Mucosa of descending colon (tissue), 3 donors: ENCODE results near the gene MRPS35. TPM values are rescaled to one million over a fixed set of nuclear protein-coding genes. Genes with fewer than 3 reads are reported as not detected.

ENCODE experiments used
- ATAC-seq: fragments of 200-7000 bp; cut with Tn5 transposase; one replicate; pipeline ENCODE4 v1.9.1; 2020; ENCODE audit warnings: mild to moderate bottlenecking, moderate library complexity
- DNase-seq, 3 donors: peaks; one replicate each; pipeline ENCODE4 v3.0.0-alpha.2; 2020
- H3K36me3 ChIP-seq: fragments of 200-600 bp; one replicate; pipeline ENCODE4 v1.8.0; 2021; ENCODE audit warnings: low read depth, mild to moderate bottlenecking
- H3K4me1 ChIP-seq: fragments of 200-600 bp; one replicate; pipeline ENCODE4 v1.8.0; 2021; ENCODE audit warnings: low read depth, mild to moderate bottlenecking
- H3K4me3 ChIP-seq: fragments of 200-600 bp; one replicate; pipeline ENCODE4 v1.8.0; 2021; ENCODE audit warnings: mild to moderate bottlenecking
- H3K9me3 ChIP-seq: fragments of 200-600 bp; one replicate; pipeline ENCODE4 v1.8.0; 2021; ENCODE audit warnings: mild to moderate bottlenecking
- CTCF ChIP-seq: fragments of 200-600 bp; IDR thresholded peaks from one replicate; pipeline ENCODE4 v1.8.0; 2022; ENCODE audit warnings: antibody characterized with exemption, mild to moderate bottlenecking
- intact Hi-C, 2 donors: fragments of 100-400 bp; cut with DNase I in 1 of 2; cut with micrococcal nuclease in 1 of 2; formaldehyde crosslinking; loops; one replicate each; pipeline versions ENCODE4 v1.11.0 to v1.11.1; 2022; cut with DNase I, micrococcal nuclease
- total RNA-seq, 3 donors: library from RNA; stranded (reverse); fragmentation: NEBNext Ultra II Directional in 2 of 3; extraction: Animal tissue kit (Norgen Biotek cat#: 25700) in 2 of 3; gene quantifications; one replicate each; pipeline versions ENCODE4 v1.2.1 to v1.2.4, GENCODE V29; 2021 to 2023
- donor health status: DM: no; HTN: no; CAD: no; lungs with moderate emphysema.
- donor health status: DM: no; HTN: no; CAD: no.
- donor health status: DM: no; HTN: yes; CAD: no.

MRPS35 gene
- total RNA-seq, 3 donors from 2014 or later, result 50.2 to 72.6 (median 67.3) TPM

- ATAC-seq (peak; percentile 64), DNase-seq (no peak)
- Histone ChIP-seq H3K4me1 (peaks cover 17% of the 10 kb centered on the region), H3K9me3 (no peaks in the 10 kb centered on the region), H3K4me3 (no peak overlapping the region), H3K36me3 (no peaks in the 10 kb centered on the region)
- no peak for TF ChIP-seq CTCF
- intact Hi-C loops, result no loop called here
Measured at GRCh38 chr12:27686147-27686546, 24.5 kb upstream of the MRPS35 start.

- no peaks in the 10 kb centered on the region for H3K36me3 ChIP-seq
- no peak for DNase-seq
- no peak for TF ChIP-seq CTCF
Measured at GRCh38 chr12:27688671-27689070, 22.0 kb upstream of the MRPS35 start.

GRCh38 chr12:27689558-27690180, 21.0 kb upstream of the MRPS35 start:
- no peaks in the 10 kb centered on the region for H3K36me3 ChIP-seq
- intact Hi-C loops, result no loop called here
- peaks cover 8% of the 10 kb centered on the region for H3K4me1 ChIP-seq
- H3K4me3 ChIP-seq, result no peak overlapping the region
- no peak for ATAC-seq
- TF ChIP-seq CTCF, result no peak
- no peaks in the 10 kb centered on the region for H3K9me3 ChIP-seq
- DNase-seq, result no peak

More at GRCh38 chr12:27688671-27689070, 22.0 kb upstream of the MRPS35 start:
- peak; percentile 66 for ATAC-seq
- intact Hi-C loops, result no loop called here
- H3K4me3 ChIP-seq, result no peak overlapping the region
- H3K9me3 ChIP-seq, result no peaks in the 10 kb centered on the region
- H3K4me1 ChIP-seq, result peaks cover 8% of the 10 kb centered on the region

GRCh38 chr12:27693403-27693802, 17.2 kb upstream of the MRPS35 start:
- Histone ChIP-seq H3K9me3 (no peaks in the 10 kb centered on the region), H3K36me3 (no peaks in the 10 kb centered on the region), H3K4me1 (no peaks in the 10 kb centered on the region), H3K4me3 (no peak overlapping the region)
- intact Hi-C loops, result no loop called here
- ATAC-seq (no peak), DNase-seq (no peak)
- TF ChIP-seq CTCF, result no peak

- Histone ChIP-seq H3K4me1 (no peaks in the 10 kb centered on the region), H3K4me3 (no peak overlapping the region), H3K36me3 (no peaks in the 10 kb centered on the region), H3K9me3 (no peaks in the 10 kb centered on the region)
- DNase-seq (no peak), ATAC-seq (peak; percentile 42)
- intact Hi-C loops, result no loop called here
- no peak for TF ChIP-seq CTCF
Measured at GRCh38 chr12:27695556-27696292, 14.9 kb upstream of the MRPS35 start.
